GM19328 (cell line): ENCODE results near the gene AEN.

ENCODE experiments used
- ATAC-seq: cut with Tn5 transposase; IDR thresholded peaks from one replicate; pipeline ENCODE4 v1.9.1; 2021; ENCODE audit warnings: mild to moderate bottlenecking, moderate library complexity; ENCODE audit not compliant: unreplicated experiment

The AEN gene

GRCh38 chr15:88649286-88649733 is 28.2 kb downstream of the AEN start:
- no peak for ATAC-seq

DNA sequence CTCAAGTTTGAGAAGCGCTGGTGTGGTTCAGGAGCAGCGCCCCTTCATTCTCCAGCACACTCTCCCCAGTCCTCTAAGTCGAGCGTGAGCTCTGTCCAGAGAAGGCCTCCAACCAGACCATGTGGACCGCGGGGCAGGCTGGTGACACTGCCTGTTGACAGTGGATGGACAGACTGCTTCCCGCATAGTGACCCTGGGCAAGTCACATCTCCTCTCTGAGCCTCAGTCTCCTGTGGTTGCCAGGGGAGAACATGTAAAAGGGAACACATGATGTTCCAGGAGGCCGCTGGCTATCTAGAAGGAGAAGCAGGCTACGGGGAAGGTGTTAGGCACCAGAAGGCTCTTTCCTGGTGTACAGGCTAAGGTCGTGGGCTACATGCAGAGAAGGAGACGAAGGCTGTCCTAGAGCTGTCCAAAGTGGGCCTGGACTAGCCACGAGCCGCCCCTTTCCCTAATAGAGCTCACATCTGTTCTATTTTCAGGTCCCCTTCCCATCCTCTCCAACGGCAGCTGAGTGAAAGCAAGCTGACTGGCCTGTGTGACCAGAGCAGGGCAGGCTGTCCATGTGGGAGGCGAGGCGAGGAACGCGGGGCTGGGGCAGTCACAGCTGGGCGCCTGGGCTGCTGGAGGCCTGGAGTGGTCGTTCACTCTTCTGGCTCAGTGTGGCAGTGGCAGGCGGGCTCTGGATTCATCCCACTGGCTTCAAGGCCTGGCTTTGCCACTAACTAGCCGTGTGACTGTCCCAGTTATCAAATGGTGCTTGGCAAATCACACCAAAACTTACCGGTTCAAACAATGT is 28.8 kb downstream of the AEN start:
- no peak for ATAC-seq

DNA sequence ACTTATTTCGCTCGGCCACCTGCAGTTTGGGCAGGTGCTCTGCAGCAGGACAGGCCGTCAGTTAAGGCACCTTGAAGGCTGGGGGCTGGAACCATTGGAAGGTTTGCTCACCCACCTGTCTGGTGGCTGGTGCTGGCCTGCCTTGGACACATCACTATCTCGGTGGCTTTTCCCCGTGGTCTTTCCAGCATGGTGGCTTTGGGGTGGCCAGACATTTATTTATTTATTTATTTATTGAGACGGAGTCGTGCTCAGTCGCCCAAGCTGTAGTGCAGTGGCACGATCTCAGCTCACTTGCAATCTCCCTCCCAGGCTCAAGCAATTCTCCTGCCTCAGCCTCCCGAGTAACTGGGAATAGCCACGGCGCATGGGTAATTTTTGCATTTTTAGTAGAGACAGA is 29.4 kb downstream of the AEN start:
- ATAC-seq: no peak

GRCh38 chr15:88651136-88651732 is 30.1 kb downstream of the AEN start:
- ATAC-seq: no peak

DNA sequence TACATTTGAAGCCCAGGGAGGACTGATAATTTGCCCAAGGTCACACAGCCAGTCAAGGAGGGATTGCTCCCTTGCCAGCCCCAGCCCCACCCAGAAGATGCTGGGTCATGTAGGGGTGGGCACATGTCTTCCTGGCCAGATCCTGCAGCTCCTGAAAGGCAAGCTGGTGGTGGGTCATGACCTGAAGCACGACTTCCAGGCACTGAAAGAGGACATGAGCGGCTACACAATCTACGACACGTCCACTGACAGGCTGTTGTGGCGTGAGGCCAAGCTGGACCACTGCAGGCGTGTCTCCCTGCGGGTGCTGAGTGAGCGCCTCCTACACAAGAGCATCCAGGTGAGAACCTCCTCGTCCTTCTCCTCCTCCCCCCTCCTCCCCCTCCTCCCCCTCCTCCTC is 30.8 kb downstream of the AEN start:
- no peak for ATAC-seq

DNA sequence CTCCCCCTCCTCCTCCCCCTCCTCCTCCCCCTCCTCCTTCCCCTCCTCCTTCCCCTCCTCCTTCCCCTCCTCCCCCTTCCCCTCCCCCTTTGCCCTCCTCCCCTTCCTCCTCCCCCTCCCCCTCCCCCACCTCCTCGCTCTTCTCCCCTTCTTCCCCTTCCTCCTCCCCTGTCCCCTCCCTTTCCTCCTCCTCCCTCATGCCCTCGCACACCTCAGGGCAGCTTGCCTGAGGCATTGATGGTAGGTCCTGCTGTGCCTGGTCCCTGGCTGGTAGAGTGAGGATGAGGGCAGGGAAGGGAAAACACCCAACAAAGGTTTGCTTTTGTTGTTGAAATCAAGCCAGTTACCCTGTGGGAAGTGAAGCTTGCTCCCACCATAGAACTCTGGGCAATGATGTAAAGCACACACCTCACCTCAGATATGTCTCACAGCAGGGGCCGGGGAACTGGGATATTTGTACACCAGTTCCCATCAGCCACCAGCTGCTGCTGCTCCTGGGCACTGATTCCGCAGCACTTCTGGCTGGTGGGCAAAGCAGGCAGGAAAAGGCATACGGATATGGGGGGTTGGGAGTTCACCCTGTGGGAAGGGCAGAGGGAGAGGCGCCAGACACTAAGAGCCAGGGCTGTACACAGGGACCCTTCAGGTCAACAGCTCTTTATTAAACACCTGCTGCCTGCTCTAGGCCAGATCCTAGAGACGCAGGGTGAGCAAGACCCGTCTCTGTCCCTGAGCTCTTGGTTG is 31.5 kb downstream of the AEN start:
- no peak for ATAC-seq

- ATAC-seq: no peak
These were observed 32.3 kb downstream of the AEN start for GRCh38 chr15:88653200-88654064.

GRCh38 chr15:88654430-88655102 is 33.4 kb downstream of the AEN start:
- no peak for ATAC-seq

DNA sequence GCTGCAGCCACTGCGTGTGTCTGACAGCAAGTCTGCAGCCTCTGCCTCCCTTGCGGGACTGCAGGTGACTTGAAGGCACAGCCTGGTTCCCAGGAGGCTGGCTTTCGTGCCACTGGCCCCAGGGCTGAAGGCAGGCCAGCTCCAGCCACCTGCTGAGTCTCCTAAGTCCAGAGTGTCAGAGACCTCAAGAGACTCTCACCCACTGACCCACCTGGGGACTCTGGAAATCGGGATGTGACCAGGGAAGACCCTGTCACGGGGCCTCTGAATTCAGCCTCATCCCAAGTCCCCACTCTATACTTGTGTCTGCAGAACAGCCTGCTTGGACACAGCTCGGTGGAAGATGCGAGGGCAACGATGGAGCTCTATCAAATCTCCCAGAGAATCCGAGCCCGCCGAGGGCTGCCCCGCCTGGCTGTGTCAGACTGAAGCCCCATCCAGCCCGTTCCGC is 34.0 kb downstream of the AEN start:
- no peak for ATAC-seq

GRCh38 chr15:88655800-88656488 is 34.8 kb downstream of the AEN start:
- ATAC-seq: no peak

DNA sequence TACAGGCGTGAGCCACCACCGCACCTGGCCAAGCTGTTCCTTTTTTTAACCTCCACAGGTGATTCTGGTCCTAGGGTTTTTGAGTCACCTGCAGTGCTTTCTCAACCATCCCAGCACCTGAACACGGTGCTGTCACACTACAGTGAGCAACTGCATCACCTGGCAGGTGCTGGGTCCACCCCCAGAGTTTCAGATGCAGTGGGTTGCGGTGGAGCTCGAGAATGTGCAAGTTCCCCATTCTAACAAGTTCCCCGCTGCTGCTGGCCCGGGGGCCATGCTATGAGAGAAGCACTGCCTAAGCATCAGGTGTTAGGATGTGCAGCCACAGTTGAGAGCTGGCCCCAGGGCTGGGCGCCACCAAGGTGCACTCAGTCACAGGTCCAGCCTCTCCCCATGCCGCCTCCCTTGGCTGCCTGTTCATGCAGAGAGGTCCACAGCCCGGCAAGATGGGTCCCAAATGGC is 35.7 kb downstream of the AEN start:
- peak; percentile 95 for ATAC-seq

DNA sequence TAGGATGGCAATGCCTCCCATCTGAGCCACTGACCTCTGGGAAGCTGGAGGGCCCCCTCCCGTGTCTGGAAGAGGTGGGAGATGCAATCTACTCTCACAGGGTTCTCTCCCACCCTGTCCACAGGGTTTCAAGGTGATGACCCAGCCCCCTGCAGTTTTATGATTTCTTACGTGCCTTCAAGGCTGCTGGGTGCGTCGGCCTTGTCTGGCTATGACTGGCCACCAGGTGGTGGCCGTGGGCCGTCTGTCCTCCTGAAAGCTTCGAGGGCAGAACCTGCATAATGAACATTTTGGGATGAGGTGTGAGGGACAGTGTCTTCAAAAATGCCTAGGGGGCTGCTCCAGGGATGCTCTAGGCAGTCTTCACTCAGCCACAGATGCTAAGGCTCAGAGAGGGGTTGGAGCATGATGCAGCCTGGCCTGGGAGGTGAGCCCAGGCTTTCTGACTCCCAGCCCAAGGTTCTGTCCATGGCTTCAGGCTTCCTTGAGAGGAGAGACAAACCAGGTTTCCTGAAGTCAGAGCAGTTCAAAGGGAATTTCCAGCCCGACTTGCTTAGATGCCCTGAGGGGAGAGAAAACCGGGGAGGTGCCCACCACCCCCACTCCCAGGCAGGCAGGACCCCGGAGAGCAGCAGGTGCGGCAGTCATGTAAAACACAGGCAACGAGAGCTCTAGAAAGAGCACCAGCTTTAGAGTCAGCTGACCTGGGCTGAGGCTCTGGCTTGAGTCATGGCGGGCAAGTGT is 36.4 kb downstream of the AEN start:
- ATAC-seq: no peak

- no peak for ATAC-seq
These were observed 37.2 kb downstream of the AEN start for GRCh38 chr15:88658070-88658965.

- ATAC-seq: no peak
These were observed 38.1 kb downstream of the AEN start for GRCh38 chr15:88658972-88659931.

DNA sequence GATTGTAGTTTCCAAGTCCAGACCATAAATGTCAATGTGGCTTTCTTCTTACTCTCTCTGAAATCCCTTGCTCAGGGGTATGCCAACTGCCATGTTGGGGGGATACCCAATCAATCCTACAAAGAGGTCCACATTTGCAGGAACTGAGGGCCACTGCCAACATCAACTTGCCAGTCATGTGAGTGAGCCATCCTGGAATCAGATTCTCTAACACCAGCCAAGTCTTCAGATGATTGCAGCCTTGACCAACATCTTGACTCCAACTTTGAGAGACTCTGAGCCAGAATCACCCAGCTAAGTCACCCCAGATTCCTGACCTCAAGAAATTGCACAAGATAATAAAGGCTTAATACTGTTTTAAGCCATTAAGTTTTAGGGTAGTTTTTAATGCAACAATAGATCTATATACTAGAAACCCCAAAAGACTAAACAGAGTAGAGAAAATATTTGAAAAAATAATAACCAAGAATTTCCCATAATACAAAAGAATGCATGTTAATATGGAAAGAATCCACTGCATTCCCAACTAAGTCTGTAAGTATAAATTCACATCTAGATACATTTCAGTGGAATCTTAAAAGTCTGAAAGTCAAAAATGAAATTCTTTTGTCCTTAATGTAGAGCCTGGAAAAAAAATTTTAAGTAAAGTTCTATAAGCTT is 40.0 kb downstream of the AEN start:
- no peak for ATAC-seq
